ENCODE data around the gene ALOX12B.
"Not testable (repeated sequence)": the region's sequence is repeated elsewhere in the genome, so short reads cannot be mapped to it uniquely, and the experiment has no call there.

ALOX12B gene

GRCh38 chr17:8041249-8041928 is 46.1 kb downstream of the ALOX12B start:
- peak; percentile 54 for DNase-seq

GRCh38 chr17:8039611-8040168 is 47.8 kb downstream of the ALOX12B start:
- no peak for DNase-seq

GRCh38 chr17:8038954-8039610 is 48.4 kb downstream of the ALOX12B start, which contains the start of gene ALOX15B:
Gene ALOX15B, plus strand, starts transcription at chr17:8039059. Its CDS starts 97 bp downstream, at chr17:8039156.
- no peak for DNase-seq

GRCh38 chr17:8032442-8032841 is 55.1 kb downstream of the ALOX12B start:
- no peak for DNase-seq

- no peak for DNase-seq
Observed at GRCh38 chr17:8031950-8032349, 55.6 kb downstream of the ALOX12B start.

GRCh38 chr17:8031261-8031661 is 56.3 kb downstream of the ALOX12B start:
- DNase-seq, result no peak

GRCh38 chr17:8029121-8029520 is 58.4 kb downstream of the ALOX12B start:
- no peak for DNase-seq

- no peak for DNase-seq
Observed at GRCh38 chr17:8025176-8025911, 62.2 kb downstream of the ALOX12B start.

GRCh38 chr17:8024161-8024560 is 63.4 kb downstream of the ALOX12B start:
- DNase-seq, result not testable (repeated sequence)

Data from midbrain (tissue), 1 donor.